Thymus (tissue), 11 donors: ENCODE data around the gene PCDH12. TPM values are rescaled to one million over a fixed set of nuclear protein-coding genes. Genes with fewer than 3 reads are reported as not detected.

Experiments used
- DNase-seq, 9 donors: peaks; one replicate each; pipeline ENCODE4 v3.0.0-alpha.2; 2013; ENCODE audit warnings: low spot score in 9 of 9, low read depth in 6 of 9, missing footprints in 1 of 9
- H3K27ac ChIP-seq, 2 donors: one replicate each; pipeline ENCODE4 v1.5.1; 2013; ENCODE audit warnings: control low read depth in 1 of 2, low read depth in 1 of 2, low read length in 1 of 2, mild to moderate bottlenecking in 1 of 2, moderate library complexity in 1 of 2
- H3K27me3 ChIP-seq, 2 donors: one replicate each; pipeline ENCODE4 v1.5.1; 2013; ENCODE audit warnings: low read length in 1 of 2; ENCODE audit not compliant: control insufficient read depth in 2 of 2, insufficient read depth in 1 of 2
- H3K36me3 ChIP-seq, 2 donors: one replicate each; pipeline ENCODE4 v1.5.1; 2013; ENCODE audit warnings: low read length in 1 of 2, mild to moderate bottlenecking in 1 of 2, moderate library complexity in 1 of 2; ENCODE audit not compliant: control insufficient read depth in 2 of 2, insufficient read depth in 2 of 2
- H3K4me1 ChIP-seq, 2 donors: one replicate each; pipeline ENCODE4 v1.5.1; 2013; ENCODE audit warnings: low read length in 2 of 2; ENCODE audit not compliant: control insufficient read depth in 2 of 2, insufficient read depth in 2 of 2
- H3K4me3 ChIP-seq, 2 donors: one replicate each; pipeline ENCODE4 v1.5.1; 2013; ENCODE audit warnings: low read length in 2 of 2, control low read depth in 1 of 2, mild to moderate bottlenecking in 1 of 2
- H3K9me3 ChIP-seq, 2 donors: one replicate each; pipeline ENCODE4 v1.5.1; 2013; ENCODE audit warnings: low read length in 1 of 2, mild to moderate bottlenecking in 1 of 2; ENCODE audit not compliant: control insufficient read depth in 2 of 2, insufficient read depth in 1 of 2
- WGBS: extraction: QIAGEN DNeasy Blood & Tissue Kit; methylation state at CpG from one replicate; pipeline ENCODE4 v1.1.7; 2013; 5-methylcytosine and 5-hydroxymethylcytosine counted together
- polyA plus RNA-seq: library from polyadenylated mRNA; stranded (reverse); fragments of 200-250 nt; gene quantifications from one replicate; pipeline ENCODE4 v1.2.3, GENCODE V29; 2013
- total RNA-seq: library from RNA; stranded (reverse); fragments of 120-200 nt; gene quantifications from one replicate; pipeline ENCODE4 v1.2.4, GENCODE V29; 2013
- donor health status: healthy.

PCDH12 gene
- total and polyA plus RNA-seq, 2 donors = 0.52 to 3.4 TPM

DNA sequence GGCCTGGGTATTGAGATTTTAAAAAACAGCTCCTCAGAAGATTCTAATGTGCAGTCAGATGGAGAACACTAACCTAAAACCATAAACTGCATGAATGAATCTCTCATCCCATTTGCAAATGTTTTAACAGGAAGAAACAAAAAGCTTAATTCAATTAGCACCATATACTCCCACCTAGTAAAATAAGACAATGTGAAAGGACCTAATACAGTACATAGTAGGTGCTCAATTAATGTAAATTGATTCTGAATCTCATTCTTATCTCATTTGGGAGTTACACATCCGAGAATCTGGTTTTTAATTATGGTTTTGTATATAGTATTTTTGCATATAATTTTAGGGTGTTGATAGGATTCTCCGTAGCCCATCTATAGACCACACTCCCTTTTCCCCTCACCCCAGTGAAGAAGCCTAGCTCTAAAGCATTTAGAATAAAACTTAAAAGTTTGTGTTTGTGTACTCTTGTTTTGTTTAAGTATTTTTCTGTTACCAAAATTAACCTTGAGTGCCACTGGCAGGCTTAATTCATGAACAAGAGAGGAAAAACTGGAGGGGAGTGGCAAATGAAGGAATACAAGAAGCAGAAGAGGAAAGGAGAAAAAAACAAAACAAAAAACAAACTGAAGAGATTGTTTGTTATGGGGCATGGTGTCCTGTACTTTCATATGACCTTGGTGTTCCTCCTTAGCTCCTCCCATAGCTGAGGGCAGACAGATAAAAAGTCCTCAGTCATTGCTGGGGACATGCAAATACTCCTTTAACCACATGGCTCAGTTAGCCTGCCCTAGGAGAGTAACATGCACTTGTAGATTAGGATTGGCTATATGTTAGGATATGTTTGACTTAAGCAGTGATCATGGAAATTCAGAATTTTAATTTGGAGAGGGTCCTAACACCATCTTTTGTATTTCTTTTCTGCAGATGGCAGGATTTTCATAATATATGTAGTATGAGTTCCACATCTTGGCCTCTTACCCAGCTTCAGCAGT is 12.1 kb upstream of the PCDH12 start:
- Histone ChIP-seq H3K4me1 (peaks cover 6 to 12% of the 10 kb centered on the region in 2 donors), H3K27me3 (no peaks in the 10 kb centered on the region), H3K27ac (peak overlapping the region in 1 of 2 donors; percentile 92), H3K36me3 (peaks cover 0 to 21% of the 10 kb centered on the region in 2 donors), H3K4me3 (peak overlapping the region; percentile 84 to 91), H3K9me3 (no peaks in the 10 kb centered on the region)
- WGBS = 90% methylated on average over 2 of the region's 2 CpGs
- DNase-seq = peak in 1 of 9 donors; percentile 30

- Histone ChIP-seq H3K4me3 (peak within 1 kb of the TSS; percentile 84 to 91), H3K4me1 (peaks cover 6 to 12% of the 10 kb centered on the region in 2 donors), H3K27ac (peak within 1 kb of the TSS; percentile 92 to 96), H3K27me3 (no peaks in the 10 kb centered on the region), H3K9me3 (no peaks in the 10 kb centered on the region), H3K36me3 (peaks cover 0 to 12% of the 10 kb centered on the region in 2 donors)
- peak; percentile 66 to 95 (median 89) for DNase-seq
- WGBS = under 1% methylated on average over 63 of the region's 63 CpGs
Observed at GRCh38 chr5:141968914-141969608, 11.1 kb upstream of the PCDH12 start, which contains the start of gene RNF14. Gene RNF14 (plus strand): TSS chr5:141969105. CDS start chr5:141973589, 4,484 bp downstream.

- Histone ChIP-seq H3K27me3 (no peaks in the 10 kb centered on the region), H3K27ac (no peak overlapping the region), H3K9me3 (no peaks in the 10 kb centered on the region), H3K4me1 (peaks cover 6 to 12% of the 10 kb centered on the region in 2 donors), H3K4me3 (no peak overlapping the region), H3K36me3 (peaks cover 0 to 4% of the 10 kb centered on the region in 2 donors)
- no peak for DNase-seq
- 93% methylated on average over 2 of the region's 2 CpGs for WGBS
Observed at GRCh38 chr5:141966963-141967333, 8.9 kb upstream of the PCDH12 start.

GRCh38 chr5:141966275-141966962 is 8.4 kb upstream of the PCDH12 start:
- H3K27ac ChIP-seq = no peak overlapping the region
- H3K36me3 ChIP-seq = peaks cover 0 to 3% of the 10 kb centered on the region in 2 donors
- no peaks in the 10 kb centered on the region for H3K9me3 ChIP-seq
- no peaks in the 10 kb centered on the region for H3K27me3 ChIP-seq
- DNase-seq = no peak
- no peak overlapping the region for H3K4me3 ChIP-seq
- peaks cover 8 to 17% of the 10 kb centered on the region in 2 donors for H3K4me1 ChIP-seq
- WGBS = 98% methylated on average over 4 of the region's 4 CpGs

- DNase-seq = no peak
- WGBS = 82% methylated on average over 7 of the region's 7 CpGs
- Histone ChIP-seq H3K9me3 (no peaks in the 10 kb centered on the region), H3K4me1 (peaks cover 9 to 25% of the 10 kb centered on the region in 2 donors), H3K27ac (no peak overlapping the region), H3K27me3 (no peaks in the 10 kb centered on the region), H3K36me3 (no peaks in the 10 kb centered on the region), H3K4me3 (no peak overlapping the region)
Observed at GRCh38 chr5:141965071-141965470, 7.1 kb upstream of the PCDH12 start.

- H3K4me3 ChIP-seq = no peak overlapping the region
- no peaks in the 10 kb centered on the region for H3K9me3 ChIP-seq
- H3K36me3 ChIP-seq = no peaks in the 10 kb centered on the region
- no peak overlapping the region for H3K27ac ChIP-seq
- 56% methylated on average over 3 of the region's 3 CpGs for WGBS
- no peaks in the 10 kb centered on the region for H3K27me3 ChIP-seq
- no peak for DNase-seq
- peaks cover 10 to 26% of the 10 kb centered on the region in 2 donors for H3K4me1 ChIP-seq
Observed at GRCh38 chr5:141963701-141964100, 5.7 kb upstream of the PCDH12 start.

DNA sequence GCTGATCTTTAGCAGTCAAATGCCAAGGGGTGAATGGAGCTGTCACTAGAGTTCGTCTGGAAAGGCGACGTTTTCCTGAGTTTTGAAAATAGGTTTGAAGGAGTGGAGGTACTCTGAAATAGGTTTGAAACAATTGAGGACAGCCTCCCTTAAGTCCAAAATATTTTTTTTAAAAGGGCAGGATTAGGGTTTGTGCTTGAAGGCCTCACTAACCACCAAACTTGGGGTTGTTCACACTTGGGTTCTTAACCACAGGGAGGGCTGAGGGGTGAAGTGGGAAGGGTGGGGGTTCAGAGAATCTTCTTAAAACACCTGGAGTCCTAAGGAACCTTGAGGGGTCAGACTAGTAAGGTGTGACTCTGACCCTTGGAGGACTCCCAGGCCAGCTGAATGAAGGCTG is 3.5 kb upstream of the PCDH12 start:
- H3K27ac ChIP-seq = peak overlapping the region in 1 of 2 donors; percentile 42
- no peak overlapping the region for H3K4me3 ChIP-seq
- WGBS = 95% methylated on average over 3 of the region's 3 CpGs
- H3K36me3 ChIP-seq = no peaks in the 10 kb centered on the region
- H3K4me1 ChIP-seq = peaks cover 13 to 38% of the 10 kb centered on the region in 2 donors
- H3K9me3 ChIP-seq = peaks cover 0 to 2% of the 10 kb centered on the region in 2 donors
- DNase-seq = no peak
- no peaks in the 10 kb centered on the region for H3K27me3 ChIP-seq

GRCh38 chr5:141960449-141961323 is 2.7 kb upstream of the PCDH12 start:
- Histone ChIP-seq H3K27ac (peak overlapping the region in 1 of 2 donors; percentile 57), H3K27me3 (no peaks in the 10 kb centered on the region), H3K4me1 (peaks cover 13 to 38% of the 10 kb centered on the region in 2 donors), H3K36me3 (no peaks in the 10 kb centered on the region), H3K4me3 (peak overlapping the region in 1 of 2 donors; percentile 3), H3K9me3 (peaks cover 0 to 2% of the 10 kb centered on the region in 2 donors)
- 33% methylated on average over 14 of the region's 14 CpGs for WGBS
- peak; percentile 80 to 99 (median 95) for DNase-seq
